GM19468 (cell line): Measurements from ENCODE around the gene TLR6.
A peak's percentile ranks its signal among the peaks of the same experiment; 100 is the strongest.
"Not testable (repeated sequence)": the region's sequence is repeated elsewhere in the genome, so short reads cannot be mapped to it uniquely, and the experiment has no call there.

Experiments
- ATAC-seq: cut with Tn5 transposase; IDR thresholded peaks from one replicate; pipeline ENCODE4 v1.9.1; 2021; ENCODE audit warnings: mild to moderate bottlenecking, moderate library complexity, moderate number of reproducible peaks; ENCODE audit not compliant: unreplicated experiment; ENCODE audit errors: extremely low read depth

The TLR6 gene

DNA sequence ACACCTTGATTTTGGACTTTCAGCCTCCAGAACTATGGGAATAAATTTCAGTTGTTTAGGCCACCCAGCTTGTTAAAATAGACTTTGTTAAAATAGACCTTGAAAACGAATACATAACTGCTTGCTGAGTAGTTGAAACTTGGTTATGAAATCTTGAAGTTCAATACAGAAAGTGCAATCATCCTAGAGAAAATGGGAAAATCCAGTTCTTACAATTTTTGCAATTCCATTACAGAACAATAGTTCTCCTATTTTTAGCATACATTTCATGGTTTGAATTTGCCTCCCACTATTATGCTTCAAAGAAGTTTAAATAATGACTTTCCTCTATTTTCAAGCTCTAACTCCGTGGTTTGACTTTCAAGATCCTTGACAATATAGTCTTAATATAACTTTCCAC is 62.6 kb downstream of the TLR6 start:
- no peak for ATAC-seq

GRCh38 chr4:38791010-38791409 is 65.6 kb downstream of the TLR6 start:
- no peak for ATAC-seq

GRCh38 chr4:38788317-38788716 is 68.3 kb downstream of the TLR6 start:
- ATAC-seq, result no peak

DNA sequence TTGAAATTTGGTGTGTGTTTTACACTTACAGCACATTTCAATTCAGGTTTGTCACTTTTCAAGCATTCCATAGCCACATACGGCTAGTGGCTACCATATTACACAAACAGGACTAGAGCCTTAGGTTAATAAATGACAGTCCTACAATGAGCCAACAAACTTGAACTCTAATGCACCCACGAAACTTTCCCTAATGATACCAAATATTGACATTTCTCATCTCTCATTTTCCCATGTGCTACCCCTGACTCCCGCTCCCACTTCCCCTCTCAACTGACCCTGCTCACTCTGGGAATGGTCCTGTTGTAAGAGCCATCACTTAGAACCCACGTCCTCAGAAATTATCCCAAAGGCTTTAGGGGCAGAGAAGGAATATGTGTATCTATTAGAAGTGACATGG is 68.9 kb downstream of the TLR6 start:
- ATAC-seq, result no peak

GRCh38 chr4:38785901-38786402 is 70.7 kb downstream of the TLR6 start:
- peak; percentile 58 for ATAC-seq

- ATAC-seq, result no peak
These were observed 71.4 kb downstream of the TLR6 start for GRCh38 chr4:38785041-38785790.

- no peak for ATAC-seq
These were observed 72.5 kb downstream of the TLR6 start for GRCh38 chr4:38784141-38784540.

GRCh38 chr4:38783109-38783460 is 73.5 kb downstream of the TLR6 start:
- ATAC-seq, result no peak

GRCh38 chr4:38782452-38783108 is 74.0 kb downstream of the TLR6 start, which contains the start of gene TLR10:
Gene TLR10 (minus strand): TSS chr4:38782990. CDS start chr4:38775590, 7,400 bp downstream.
- ATAC-seq, result peak; percentile 87

DNA sequence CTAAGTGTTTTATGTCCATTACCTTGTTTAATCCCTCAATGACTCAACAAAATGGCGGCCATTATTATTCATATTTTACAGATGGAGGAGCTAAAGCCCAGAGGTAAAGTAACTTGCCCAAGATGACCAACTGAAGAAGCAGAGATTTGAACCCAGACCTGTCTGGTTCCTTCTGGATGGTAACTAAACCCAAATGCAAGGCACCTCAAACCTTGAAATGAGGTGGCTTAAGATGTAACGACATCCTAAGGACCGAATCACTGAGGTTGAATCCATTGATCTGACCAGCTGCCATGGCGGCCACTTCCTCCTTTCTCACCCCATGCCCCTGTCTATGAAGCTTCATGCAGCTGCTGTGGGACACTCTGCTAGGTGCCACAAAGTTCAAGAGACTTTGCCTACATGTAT is 74.8 kb downstream of the TLR6 start:
- no peak for ATAC-seq

- no peak for ATAC-seq
These were observed 75.7 kb downstream of the TLR6 start for GRCh38 chr4:38780833-38781484.

GRCh38 chr4:38779790-38780189 is 76.8 kb downstream of the TLR6 start:
- ATAC-seq, result no peak

DNA sequence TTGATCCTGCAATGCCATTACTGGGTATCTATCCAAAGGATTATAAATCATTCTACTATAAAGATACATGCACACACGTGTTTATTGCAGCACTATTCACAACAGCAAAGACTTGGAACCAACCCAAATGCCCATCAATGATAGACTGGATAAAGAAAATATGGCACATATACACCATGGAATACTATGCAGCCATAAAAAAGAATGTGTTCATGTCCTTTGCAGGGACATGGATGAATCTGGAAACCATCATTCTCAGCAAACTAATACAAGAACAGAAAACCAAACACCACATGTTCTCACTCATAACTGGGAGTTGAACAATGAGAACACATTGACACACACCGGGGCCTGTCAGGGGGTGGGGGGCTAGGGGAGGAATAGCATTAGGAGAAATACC is 78.7 kb downstream of the TLR6 start:
- not testable (repeated sequence) for ATAC-seq

- ATAC-seq, result no peak
These were observed 81.3 kb downstream of the TLR6 start for GRCh38 chr4:38775326-38775725.

- ATAC-seq, result no peak
These were observed 82.2 kb downstream of the TLR6 start for GRCh38 chr4:38774181-38774955.
